Lower leg skin (tissue), 3 donors: ENCODE data around the gene NRXN3.

Source experiments
- CTCF ChIP-seq, 3 donors: fragments of 450-650 bp; IDR thresholded peaks; one replicate each; pipeline ENCODE4 v1.5.1; 2016; ENCODE audit warnings: antibody characterized with exemption in 3 of 3, mild to moderate bottlenecking in 3 of 3, moderate library complexity in 2 of 3
- POLR2A ChIP-seq, 2 donors: fragments of 450-650 bp; IDR thresholded peaks; one replicate each; pipeline ENCODE4 v1.6.1; 2016 to 2017; ENCODE audit warnings: antibody characterized with exemption in 2 of 2, mild to moderate bottlenecking in 1 of 2, moderate library complexity in 1 of 2

GRCh38 chr14:79906994-79907393, 1736.8 kb downstream of the NRXN3 start:
- TF ChIP-seq CTCF (IDR thresholded peaks at IDR 0.05) (no peak), POLR2A (IDR thresholded peaks at IDR 0.05) (no peak)
